ENCODE results near the gene PDGFB.

DNA sequence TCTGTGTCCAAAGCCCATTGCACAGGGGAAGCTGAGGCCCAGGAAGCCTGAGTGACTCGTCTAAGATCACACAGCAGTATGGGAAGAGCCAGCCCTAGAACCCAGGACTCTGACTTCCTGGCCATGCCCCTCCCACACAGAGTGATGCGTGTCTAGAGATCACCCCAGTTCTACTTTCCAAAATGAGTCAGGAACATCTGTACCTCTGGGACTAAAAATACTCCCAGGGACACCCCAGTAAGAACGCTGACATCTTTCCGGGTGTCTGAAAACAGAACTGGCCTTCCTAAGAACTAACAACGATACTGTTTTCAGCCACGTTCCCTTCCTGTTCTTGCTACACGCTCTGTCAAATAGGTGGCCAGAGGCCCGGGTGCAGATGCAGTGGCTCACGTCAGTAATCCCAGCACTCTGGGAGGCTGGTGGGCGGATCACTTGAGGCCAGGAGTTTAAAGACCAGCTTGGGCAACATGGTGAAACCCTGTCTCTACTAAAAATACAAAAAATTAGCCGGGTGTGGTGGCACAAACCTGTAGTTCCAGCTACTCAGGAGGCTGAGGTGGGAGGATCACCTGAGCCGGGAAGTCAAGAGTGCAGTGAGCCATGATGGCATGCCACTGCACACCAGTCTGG is 21.7 kb upstream of the PDGFB start:
- TF ChIP-seq, protein P1, sequence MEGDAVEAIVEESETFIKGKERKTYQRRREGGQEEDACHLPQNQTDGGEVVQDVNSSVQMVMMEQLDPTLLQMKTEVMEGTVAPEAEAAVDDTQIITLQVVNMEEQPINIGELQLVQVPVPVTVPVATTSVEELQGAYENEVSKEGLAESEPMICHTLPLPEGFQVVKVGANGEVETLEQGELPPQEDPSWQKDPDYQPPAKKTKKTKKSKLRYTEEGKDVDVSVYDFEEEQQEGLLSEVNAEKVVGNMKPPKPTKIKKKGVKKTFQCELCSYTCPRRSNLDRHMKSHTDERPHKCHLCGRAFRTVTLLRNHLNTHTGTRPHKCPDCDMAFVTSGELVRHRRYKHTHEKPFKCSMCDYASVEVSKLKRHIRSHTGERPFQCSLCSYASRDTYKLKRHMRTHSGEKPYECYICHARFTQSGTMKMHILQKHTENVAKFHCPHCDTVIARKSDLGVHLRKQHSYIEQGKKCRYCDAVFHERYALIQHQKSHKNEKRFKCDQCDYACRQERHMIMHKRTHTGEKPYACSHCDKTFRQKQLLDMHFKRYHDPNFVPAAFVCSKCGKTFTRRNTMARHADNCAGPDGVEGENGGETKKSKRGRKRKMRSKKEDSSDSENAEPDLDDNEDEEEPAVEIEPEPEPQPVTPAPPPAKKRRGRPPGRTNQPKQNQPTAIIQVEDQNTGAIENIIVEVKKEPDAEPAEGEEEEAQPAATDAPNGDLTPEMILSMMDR (IDR thresholded peaks at IDR 0.05; ENCODE audit: low read depth, low read length), result no peak
- no peak for TF ChIP-seq EZH2phosphoT487 (IDR thresholded peaks at IDR 0.05; ENCODE audit: low read depth)
